NCI-H226 (cell line): ENCODE measurements around the gene NSF.
"Not testable (repeated sequence)": the region's sequence is repeated elsewhere in the genome, so short reads cannot be mapped to it uniquely, and the experiment has no call there.

Experiments
- DNase-seq: peaks from one replicate; pipeline ENCODE4 v3.0.0-alpha.2; 2015

NSF gene

GRCh38 chr17:46590157-46591146 is at the start of gene NSF:
Gene NSF, plus strand, starts transcription at chr17:46590669. Its CDS starts 107 bp downstream, at chr17:46590776.
- not testable (repeated sequence) for DNase-seq

DNA sequence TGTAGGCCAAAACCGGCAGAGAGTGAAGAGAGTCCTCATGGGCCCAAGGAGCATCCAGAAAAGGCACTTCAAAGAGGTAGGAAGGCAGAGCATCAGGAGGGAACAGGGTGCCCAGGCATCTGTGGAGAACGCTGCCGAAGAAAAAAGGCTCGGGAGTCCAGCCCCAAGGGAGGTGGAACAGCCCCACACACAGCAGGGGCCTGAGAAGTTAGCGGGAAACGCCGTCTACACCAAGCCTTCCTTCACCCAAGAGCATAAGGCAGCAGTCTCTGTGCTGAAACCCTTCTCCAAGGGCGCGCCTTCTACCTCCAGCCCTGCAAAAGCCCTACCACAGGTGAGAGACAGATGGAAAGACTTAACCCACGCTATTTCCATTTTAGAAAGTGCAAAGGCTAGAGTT is 41.9 kb upstream of the NSF start:
- DNase-seq = not testable (repeated sequence)

DNA sequence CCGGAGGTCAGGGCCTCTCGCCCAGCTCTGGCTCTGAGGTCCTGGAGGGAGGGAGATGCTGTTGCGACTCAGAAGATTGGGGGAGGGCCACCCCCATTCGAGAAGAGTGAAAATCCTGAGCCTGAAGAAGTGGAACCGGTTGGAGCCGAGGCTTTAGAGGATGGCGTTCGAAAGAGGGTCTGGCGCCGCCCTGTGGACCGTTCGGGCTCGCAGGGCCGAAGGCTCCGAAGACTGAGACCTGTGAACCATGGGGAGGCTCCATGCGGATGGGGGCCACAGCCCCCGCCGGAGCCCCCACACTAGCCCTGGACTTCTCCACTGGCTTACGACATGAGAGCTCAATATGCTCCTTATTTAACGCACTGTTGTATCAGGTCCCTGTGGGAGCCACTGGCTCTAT is 31.3 kb upstream of the NSF start:
- DNase-seq = not testable (repeated sequence)

DNA sequence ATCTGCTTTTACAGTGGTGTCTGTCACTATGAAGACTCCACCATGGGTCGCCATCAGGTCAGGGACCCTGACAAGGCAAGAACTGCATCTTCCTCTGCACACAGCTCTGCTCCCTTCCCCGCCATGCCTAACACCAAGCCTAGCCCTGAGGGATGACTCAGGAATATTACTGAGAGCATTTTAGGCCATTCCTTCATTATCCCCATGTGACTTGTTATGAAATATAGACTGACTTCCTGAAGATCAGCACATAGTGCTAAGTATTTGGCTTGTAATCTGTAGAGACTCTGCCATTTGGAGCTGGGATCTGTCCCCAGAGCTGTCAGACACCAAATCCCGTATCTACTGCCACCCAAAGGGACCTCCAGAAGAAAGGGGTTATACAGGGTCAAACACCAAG is 30.4 kb upstream of the NSF start:
- DNase-seq = not testable (repeated sequence)

DNA sequence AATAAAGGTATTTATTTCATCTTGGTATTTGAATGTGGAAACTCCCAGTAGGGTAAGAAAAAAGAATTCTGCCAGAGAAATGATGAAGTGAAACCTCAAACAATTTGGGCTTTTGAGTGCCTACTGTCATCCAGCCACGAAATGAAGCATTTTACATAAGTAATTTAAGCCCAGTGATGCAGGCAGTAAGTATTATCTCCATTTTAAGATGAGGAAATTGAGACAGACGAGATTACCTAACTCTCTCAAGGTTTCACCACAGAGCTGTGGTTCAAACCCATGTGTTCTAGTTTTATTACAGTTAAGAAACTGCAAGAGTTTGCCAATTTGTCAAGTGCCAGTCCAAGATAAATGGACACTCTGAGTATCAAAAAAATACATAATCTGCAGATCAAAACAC is 24.2 kb upstream of the NSF start:
- DNase-seq = not testable (repeated sequence)

- DNase-seq = not testable (repeated sequence)
Observed at GRCh38 chr17:46566980-46567379, 23.5 kb upstream of the NSF start.

- DNase-seq = not testable (repeated sequence)
Observed at GRCh38 chr17:46571796-46572195, 18.7 kb upstream of the NSF start.

GRCh38 chr17:46579083-46580075 is 11.1 kb upstream of the NSF start, which contains the start of gene ARL17A:
Gene ARL17A, minus strand, starts transcription at chr17:46579691. Its CDS starts 3,369 bp downstream, at chr17:46576322.
- DNase-seq = not testable (repeated sequence)

DNA sequence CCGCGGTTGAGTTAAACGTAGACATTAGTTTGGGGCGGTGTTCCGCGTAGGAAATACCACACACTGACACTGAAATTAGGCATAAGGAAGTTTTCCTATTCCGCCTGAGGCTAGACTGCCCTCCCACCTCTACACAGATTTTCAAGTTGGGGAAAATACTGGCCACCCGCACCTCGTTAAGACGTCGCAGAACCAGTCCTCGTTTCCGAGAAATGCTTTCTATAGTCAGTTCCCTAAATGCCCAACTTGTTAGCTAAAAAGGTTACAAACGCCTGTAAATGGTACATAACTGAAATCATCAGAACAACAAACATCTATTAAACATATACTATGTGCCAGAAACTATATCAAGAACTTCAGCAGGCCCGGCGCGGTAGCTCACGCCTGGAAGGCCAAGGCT is 10.4 kb upstream of the NSF start:
- DNase-seq = not testable (repeated sequence)

- DNase-seq = not testable (repeated sequence)
Observed at GRCh38 chr17:46585444-46585843, 5.0 kb upstream of the NSF start.

GRCh38 chr17:46591332-46591731 is 863 bp downstream of the NSF start:
- DNase-seq = not testable (repeated sequence)

DNA sequence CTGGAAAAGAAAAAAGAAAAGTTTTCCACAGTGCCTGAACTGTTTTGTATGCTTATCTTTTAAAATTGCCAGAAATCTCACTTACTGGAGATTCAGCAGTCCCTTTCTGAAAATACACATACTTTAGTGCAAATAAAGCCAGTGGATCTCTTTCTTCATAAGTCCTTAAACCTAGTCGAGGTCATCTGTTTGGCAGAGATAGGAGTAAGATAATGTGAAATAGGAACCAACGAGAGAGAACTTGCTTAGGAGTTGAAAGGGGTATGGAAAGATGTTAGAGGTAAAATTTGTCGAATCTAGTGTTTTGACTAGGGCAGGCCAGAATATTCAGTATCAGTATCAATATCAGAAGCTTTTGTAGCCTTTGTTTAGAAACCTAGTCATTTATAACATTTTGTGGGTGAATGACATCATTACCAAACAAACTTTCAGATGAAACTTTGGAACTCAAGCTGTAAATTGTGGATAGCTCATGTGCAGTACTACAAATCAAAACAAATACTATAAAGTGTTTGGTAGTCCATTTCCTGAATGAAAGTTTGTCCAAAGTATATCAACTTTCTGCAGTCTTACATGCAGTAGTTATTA is 8.0 kb downstream of the NSF start:
- DNase-seq = not testable (repeated sequence)

DNA sequence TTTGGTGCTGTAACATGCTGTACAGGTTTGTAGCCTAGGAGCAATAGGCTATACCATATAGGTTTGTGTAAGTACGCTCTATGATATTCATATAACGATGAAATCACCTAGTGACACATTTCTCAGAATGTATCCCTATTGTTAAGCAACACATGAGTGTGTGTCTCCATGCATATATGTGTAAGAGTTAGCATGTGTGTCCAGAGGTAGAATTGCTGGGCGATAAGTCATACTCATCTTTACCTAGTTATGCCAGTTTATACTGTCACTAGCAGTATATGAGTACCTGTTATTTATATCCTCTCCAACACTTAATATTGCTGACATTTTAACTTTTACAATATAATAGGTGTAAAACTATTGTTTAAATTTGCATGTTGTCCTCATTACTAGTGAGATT is 10.3 kb downstream of the NSF start:
- DNase-seq = not testable (repeated sequence)

- DNase-seq = not testable (repeated sequence)
Observed at GRCh38 chr17:46603125-46603524, 12.7 kb downstream of the NSF start.

DNA sequence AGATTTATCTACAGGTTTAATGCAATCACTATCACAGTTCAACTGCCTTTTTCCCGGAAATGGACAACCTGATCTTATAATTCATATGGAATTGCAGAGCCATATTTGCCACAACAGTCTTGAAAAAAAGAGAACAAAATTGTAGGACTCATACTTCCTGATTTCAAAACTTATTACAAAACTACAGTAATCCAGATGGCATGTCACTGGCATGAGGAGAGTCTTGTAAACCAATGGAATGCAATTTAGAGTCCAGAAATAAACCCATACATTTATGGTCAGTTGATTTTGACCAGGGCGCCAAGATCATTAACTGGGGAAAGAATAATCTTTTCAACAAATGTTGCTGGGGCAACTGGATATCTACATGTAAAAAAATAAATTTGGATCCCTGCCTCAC is 20.8 kb downstream of the NSF start:
- DNase-seq = not testable (repeated sequence)

- DNase-seq = not testable (repeated sequence)
Observed at GRCh38 chr17:46613876-46614275, 23.4 kb downstream of the NSF start.

DNA sequence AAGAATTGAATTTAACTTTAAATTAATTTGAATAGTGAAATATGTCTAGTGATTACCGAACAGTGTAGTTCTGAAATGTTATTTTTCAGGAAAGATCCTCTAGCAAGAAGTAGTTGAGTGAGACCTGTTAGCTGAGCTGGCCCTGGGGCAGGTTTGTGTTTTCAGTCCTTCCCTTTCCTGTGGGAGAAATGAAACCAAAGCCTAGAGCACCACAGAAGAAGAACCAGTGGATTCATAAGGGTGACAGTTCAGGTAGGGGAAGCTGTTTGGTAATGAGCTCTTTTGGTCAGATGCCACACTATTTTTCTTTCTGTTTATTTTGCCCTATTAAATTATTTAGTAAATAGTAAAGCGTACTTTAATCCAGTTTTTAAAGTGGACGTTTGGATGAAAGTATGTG is 26.7 kb downstream of the NSF start:
- DNase-seq = not testable (repeated sequence)

DNA sequence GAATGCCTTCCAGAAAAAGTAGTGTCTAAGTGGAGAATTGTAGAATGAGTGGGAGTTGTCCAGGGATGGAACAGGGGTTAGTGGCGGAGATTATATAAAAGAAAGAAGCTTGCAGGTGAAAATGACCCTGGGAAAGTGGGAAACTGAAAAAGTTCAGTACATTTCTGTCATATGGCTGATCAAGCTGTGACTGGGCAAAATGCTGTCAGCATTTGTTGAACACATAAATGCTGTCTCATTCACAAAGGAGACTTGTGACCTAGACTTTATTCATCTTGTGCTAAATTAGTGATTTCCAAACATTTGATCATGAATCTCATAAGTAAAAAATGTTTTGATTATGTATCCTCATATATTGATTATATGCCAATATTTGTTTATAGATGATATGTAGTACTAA is 28.5 kb downstream of the NSF start:
- not testable (repeated sequence) for DNase-seq

GRCh38 chr17:46623790-46624189 is 33.3 kb downstream of the NSF start:
- DNase-seq = not testable (repeated sequence)

DNA sequence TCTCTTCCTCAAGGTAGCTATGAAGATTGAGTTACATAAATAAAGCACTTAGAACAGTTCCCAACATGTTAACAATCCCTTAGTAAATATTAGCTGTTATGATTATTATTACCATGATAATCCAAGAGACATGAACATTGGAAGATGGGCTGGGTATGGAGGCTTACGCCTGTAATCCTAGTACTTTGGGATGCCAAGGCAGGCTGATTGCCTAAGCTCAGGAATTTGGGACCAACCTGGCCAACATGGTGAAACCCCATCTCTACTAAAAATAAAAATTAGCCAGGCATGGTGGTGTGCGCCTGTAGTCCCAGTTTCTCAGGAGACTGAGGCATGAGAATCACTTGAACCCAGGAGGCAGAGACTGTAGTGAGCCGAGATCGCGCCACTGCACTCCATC is 34.3 kb downstream of the NSF start:
- DNase-seq = not testable (repeated sequence)

GRCh38 chr17:46627452-46627851 is 37.0 kb downstream of the NSF start:
- not testable (repeated sequence) for DNase-seq

GRCh38 chr17:46628753-46629436 is 38.4 kb downstream of the NSF start:
- not testable (repeated sequence) for DNase-seq
